ENCODE results near the gene SMAD6.
A peak's percentile ranks its signal among the peaks of the same experiment; 100 is the strongest.

Gene SMAD6

GRCh38 chr15:66702035-66702786 is at the start of gene SMAD6 (continued):
- TF ChIP-seq ZNF692 (tag by site-specific recombination; IDR thresholded peaks at IDR 0.05) (peak; percentile 85), KLF9 (tag by site-specific recombination; IDR thresholded peaks at IDR 0.05; ENCODE audit: low read depth) (no peak), KLF8 (tag by site-specific recombination; IDR thresholded peaks at IDR 0.05) (peak; percentile 67; the same call in 1 of the 2 replicates), ZNF544 (tag by site-specific recombination; IDR thresholded peaks at IDR 0.05) (no peak), ZNF174 (tag by site-specific recombination; IDR thresholded peaks at IDR 0.05) (no peak), TRIM28 (IDR thresholded peaks at IDR 0.05; ENCODE audit: borderline replicate concordance, low read length) (no peak), ZNF140 (tag by site-specific recombination; IDR thresholded peaks at IDR 0.05) (no peak), ZNF658 (tag by site-specific recombination; IDR thresholded peaks at IDR 0.05) (no peak), ZBTB49 (tag by site-specific recombination; IDR thresholded peaks at IDR 0.05; ENCODE audit: low read depth) (no peak), ZFP41 (tag by site-specific recombination; IDR thresholded peaks at IDR 0.05; ENCODE audit: borderline replicate concordance) (no peak), OVOL3 (tag by site-specific recombination; IDR thresholded peaks at IDR 0.05) (no peak), ZNF48 (tag by site-specific recombination; IDR thresholded peaks at IDR 0.05) (no peak), ZNF211 (tag by site-specific recombination; IDR thresholded peaks at IDR 0.05; ENCODE audit: low read depth) (no peak), ZNF624 (tag by site-specific recombination; IDR thresholded peaks at IDR 0.05) (no peak), KLF7 (tag by site-specific recombination; IDR thresholded peaks at IDR 0.05; ENCODE audit: borderline replicate concordance) (no peak), ZNF777 (tag by site-specific recombination; IDR thresholded peaks at IDR 0.05; ENCODE audit: borderline replicate concordance) (no peak), ZNF561 (tag by site-specific recombination; IDR thresholded peaks at IDR 0.05; ENCODE audit: borderline replicate concordance) (peak; percentile 84), HOXD13 (CRISPR knock-in tag; IDR thresholded peaks at IDR 0.05; ENCODE audit: borderline replicate concordance) (0 out of 2 replicates have a peak, but pooled peaks have one; percentile 18), SP7 (tag by site-specific recombination; IDR thresholded peaks at IDR 0.05) (peak; percentile 78), ZFHX2 (tag by site-specific recombination; conservative IDR thresholded peaks at IDR 0.05) (no peak)
- TF ChIP-seq, protein P1, sequence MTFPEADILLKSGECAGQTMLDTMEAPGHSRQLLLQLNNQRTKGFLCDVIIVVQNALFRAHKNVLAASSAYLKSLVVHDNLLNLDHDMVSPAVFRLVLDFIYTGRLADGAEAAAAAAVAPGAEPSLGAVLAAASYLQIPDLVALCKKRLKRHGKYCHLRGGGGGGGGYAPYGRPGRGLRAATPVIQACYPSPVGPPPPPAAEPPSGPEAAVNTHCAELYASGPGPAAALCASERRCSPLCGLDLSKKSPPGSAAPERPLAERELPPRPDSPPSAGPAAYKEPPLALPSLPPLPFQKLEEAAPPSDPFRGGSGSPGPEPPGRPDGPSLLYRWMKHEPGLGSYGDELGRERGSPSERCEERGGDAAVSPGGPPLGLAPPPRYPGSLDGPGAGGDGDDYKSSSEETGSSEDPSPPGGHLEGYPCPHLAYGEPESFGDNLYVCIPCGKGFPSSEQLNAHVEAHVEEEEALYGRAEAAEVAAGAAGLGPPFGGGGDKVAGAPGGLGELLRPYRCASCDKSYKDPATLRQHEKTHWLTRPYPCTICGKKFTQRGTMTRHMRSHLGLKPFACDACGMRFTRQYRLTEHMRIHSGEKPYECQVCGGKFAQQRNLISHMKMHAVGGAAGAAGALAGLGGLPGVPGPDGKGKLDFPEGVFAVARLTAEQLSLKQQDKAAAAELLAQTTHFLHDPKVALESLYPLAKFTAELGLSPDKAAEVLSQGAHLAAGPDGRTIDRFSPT (tag by site-specific recombination; IDR thresholded peaks at IDR 0.05): peak; percentile 98
- TF ChIP-seq, protein P2, sequence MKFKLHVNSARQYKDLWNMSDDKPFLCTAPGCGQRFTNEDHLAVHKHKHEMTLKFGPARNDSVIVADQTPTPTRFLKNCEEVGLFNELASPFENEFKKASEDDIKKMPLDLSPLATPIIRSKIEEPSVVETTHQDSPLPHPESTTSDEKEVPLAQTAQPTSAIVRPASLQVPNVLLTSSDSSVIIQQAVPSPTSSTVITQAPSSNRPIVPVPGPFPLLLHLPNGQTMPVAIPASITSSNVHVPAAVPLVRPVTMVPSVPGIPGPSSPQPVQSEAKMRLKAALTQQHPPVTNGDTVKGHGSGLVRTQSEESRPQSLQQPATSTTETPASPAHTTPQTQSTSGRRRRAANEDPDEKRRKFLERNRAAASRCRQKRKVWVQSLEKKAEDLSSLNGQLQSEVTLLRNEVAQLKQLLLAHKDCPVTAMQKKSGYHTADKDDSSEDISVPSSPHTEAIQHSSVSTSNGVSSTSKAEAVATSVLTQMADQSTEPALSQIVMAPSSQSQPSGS (tag by site-specific recombination; IDR thresholded peaks at IDR 0.05; ENCODE audit: low read depth): no peak
- TF ChIP-seq, protein P3, sequence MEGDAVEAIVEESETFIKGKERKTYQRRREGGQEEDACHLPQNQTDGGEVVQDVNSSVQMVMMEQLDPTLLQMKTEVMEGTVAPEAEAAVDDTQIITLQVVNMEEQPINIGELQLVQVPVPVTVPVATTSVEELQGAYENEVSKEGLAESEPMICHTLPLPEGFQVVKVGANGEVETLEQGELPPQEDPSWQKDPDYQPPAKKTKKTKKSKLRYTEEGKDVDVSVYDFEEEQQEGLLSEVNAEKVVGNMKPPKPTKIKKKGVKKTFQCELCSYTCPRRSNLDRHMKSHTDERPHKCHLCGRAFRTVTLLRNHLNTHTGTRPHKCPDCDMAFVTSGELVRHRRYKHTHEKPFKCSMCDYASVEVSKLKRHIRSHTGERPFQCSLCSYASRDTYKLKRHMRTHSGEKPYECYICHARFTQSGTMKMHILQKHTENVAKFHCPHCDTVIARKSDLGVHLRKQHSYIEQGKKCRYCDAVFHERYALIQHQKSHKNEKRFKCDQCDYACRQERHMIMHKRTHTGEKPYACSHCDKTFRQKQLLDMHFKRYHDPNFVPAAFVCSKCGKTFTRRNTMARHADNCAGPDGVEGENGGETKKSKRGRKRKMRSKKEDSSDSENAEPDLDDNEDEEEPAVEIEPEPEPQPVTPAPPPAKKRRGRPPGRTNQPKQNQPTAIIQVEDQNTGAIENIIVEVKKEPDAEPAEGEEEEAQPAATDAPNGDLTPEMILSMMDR (tag by site-specific recombination; IDR thresholded peaks at IDR 0.05): no peak
- TF ChIP-seq, protein P4, sequence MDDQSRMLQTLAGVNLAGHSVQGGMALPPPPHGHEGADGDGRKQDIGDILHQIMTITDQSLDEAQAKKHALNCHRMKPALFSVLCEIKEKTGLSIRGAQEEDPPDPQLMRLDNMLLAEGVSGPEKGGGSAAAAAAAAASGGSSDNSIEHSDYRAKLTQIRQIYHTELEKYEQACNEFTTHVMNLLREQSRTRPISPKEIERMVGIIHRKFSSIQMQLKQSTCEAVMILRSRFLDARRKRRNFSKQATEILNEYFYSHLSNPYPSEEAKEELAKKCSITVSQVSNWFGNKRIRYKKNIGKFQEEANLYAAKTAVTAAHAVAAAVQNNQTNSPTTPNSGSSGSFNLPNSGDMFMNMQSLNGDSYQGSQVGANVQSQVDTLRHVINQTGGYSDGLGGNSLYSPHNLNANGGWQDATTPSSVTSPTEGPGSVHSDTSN (CRISPR knock-in tag; IDR thresholded peaks at IDR 0.05): no peak
- TF ChIP-seq, protein P5, sequence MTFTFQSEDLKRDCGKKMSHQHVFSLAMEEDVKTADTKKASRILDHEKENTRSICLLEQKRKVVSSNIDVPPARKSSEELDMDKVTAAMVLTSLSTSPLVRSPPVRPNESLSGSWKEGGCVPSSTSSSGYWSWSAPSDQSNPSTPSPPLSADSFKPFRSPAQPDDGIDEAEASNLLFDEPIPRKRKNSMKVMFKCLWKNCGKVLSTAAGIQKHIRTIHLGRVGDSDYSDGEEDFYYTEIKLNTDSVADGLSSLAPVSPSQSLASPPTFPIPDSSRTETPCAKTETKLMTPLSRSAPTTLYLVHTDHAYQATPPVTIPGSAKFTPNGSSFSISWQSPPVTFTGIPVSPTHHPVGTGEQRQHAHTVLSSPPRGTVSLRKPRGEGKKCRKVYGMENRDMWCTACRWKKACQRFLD (tag by site-specific recombination; IDR thresholded peaks at IDR 0.05): no peak
- TF ChIP-seq, protein P6, sequence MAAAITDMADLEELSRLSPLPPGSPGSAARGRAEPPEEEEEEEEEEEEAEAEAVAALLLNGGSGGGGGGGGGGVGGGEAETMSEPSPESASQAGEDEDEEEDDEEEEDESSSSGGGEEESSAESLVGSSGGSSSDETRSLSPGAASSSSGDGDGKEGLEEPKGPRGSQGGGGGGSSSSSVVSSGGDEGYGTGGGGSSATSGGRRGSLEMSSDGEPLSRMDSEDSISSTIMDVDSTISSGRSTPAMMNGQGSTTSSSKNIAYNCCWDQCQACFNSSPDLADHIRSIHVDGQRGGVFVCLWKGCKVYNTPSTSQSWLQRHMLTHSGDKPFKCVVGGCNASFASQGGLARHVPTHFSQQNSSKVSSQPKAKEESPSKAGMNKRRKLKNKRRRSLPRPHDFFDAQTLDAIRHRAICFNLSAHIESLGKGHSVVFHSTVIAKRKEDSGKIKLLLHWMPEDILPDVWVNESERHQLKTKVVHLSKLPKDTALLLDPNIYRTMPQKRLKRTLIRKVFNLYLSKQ (tag by site-specific recombination; IDR thresholded peaks at IDR 0.05; ENCODE audit: borderline replicate concordance): no peak
